DMS114 treated with DMSO at 0.1 percent for 48 hours (cell line): ENCODE data around the gene SNAPC1.
"Not testable (repeated sequence)": the region's sequence is repeated elsewhere in the genome, so short reads cannot be mapped to it uniquely, and the experiment has no call there.

Experiments
- DNase-seq: peaks from one replicate; lab custom pipeline; 2025; ENCODE audit not compliant: unreplicated experiment; lab: John Stamatoyannopoulos, UW

SNAPC1 gene

DNA sequence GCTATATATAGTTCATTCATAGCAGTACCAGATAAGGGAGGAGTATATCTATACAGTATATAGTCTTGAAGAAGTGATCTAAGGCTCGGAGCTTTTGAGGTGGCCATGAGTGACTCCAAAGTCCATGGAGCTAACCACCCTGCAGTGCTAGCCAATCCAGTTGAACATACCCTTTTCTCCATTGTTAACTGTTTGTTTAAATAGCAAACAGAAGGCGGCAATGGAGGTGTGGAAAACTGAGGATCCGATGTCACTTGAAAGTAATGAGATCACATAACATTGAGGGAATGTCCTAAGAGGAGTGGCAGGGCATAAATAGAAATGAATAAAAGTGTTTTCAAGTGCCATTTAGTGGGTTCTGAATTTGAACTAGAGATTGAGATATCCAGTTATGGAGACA is 12.4 kb upstream of the SNAPC1 start:
- DNase-seq, result no peak

DNA sequence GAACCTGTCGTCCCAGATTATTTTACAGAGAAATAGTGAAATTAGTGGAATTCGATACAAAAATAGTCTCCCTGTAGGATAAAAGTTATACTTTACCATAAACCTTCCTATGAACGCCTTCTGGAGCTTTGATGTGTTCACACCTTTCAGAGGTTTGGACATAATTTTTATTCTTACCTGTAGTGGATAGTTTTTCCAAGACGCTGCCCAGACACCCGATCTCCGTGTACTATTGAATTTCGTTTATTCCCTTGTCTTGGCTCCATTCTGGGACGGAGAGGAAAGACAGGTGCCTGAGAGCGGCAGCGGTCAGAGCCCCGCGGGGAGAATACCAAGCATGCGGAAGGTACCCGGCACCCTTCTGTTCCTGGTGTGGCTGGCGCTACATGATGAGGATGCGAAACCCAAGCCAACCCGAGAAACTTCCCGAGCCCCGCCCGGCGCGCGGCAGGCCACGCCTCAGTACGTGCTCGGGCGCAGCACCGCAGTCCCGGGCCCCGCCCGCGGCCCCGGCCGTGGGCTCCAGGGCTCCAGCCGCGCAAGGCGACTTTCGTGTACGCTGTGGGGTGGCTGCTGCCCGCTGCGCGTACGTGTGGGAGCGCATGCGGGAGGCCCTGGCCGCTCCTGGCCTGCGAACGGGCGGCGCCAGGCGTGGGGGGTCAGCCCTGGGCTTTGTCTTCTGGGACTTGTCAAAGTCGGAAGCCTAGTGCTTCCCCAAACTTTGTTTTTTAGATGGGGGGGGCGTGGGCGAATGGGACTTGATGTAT is 11.3 kb upstream of the SNAPC1 start:
- peak; percentile 61 for DNase-seq

DNA sequence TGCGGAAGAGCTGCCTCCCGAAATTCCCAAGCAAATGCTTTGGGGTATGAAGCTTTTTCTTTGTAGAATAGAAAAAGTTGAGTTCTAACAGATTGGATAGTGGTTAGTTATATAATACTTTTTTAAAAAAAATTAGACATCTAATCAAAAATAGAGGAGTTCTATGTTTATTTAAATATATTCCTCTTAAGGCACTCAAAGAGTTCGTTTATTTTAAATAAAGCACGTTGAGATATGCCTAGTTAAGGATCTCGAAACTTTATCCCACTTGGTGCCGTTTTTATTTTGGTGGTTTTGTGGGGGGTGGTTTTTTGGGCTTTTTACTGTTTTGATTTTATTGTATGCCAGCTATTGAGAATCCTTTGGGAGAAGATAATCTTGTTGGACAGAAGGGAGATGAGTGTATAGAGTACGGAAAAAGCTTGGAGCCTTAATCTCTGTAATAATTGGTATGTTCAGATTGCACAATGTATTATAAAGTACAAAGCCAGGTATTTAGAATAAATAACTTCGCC is 10.7 kb upstream of the SNAPC1 start:
- no peak for DNase-seq

DNA sequence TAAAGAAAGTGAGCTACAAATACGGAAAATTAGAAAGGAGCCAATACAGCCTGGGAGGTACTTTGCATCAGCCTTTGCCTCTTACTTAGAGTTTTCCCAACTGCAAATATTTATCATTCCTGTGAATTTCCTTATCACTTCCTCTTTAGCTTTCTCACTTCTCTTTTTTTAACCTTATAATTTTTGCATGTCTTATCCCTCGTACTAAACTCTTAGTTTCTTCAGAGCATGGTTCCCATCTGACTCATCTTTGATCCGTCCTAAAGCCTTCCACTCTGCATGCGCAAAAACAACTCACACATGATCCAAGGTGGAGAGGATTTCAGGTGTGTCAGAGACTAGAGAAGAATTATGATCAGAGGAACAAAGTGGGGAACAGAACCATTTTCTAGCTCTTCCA is 9.6 kb upstream of the SNAPC1 start:
- no peak for DNase-seq

DNA sequence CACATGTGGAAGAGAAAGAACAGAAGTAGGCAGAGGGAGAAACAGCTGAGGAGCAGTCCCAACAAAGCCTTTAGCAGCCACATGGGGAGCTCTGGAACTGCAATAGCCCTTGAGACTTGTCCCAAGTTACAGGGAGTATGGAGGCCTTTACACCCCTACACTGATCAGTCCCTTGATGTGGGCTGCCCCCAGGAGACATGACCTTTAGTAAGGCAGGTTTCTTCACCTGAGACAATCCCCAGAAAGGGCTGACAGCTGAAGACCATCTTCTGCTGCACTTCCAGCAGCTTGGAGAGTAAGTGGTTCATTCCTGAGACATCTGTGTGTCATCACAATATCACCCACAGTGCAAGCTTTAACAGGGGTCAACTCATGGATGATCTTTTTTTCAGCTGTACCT is 8.6 kb upstream of the SNAPC1 start:
- no peak for DNase-seq

DNA sequence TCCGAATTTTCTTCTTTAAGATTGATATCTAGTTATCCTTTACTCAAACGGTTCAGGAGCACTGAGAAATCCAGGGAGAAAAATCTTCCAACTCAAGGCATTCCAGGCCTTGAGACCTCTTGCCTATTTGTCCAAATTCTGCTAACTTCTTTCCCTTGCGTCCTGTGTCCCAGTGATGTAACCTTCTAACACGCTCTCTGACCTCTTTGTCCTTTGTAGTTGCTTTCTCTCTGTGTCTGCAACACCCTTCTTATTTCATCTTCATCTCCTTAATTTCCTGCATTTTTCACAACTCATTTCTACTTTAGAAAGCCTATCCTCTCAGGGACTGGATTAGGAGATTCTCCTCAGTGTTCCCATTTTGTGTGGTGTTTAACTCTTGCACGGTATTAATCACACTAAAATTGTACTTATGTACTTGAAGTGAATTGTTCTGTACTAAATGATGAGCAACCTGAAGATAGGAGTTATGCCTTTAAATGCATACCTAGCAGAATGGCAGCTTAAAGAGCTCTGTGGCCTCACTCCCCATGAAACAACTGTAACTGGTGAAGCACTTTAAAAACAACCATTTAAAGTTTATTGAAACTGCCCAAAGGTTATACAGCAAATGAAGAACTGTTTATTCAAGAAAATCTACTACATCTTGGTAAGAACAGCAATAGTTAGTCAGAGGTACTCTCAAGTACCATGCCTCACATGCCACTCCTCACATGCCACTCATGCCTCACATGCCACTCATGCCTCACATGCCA is 7.4 kb upstream of the SNAPC1 start:
- no peak for DNase-seq

DNA sequence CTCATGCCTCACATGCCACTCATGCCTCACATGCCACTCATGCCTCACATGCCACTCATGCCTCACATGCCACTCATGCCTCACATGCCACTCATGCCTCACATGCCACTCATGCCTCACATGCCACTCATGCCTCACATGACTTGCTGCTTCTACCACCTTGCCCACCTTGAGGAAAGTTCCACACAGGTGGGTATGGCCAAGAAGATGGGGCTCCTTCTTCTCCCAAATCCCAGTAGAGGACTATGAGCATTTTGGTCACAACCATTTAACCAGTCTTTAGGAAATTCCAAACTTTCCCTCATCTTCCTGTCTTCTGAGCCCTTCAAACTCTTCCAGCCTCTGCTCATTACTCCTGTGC is 6.9 kb upstream of the SNAPC1 start:
- not testable (repeated sequence) for DNase-seq

DNA sequence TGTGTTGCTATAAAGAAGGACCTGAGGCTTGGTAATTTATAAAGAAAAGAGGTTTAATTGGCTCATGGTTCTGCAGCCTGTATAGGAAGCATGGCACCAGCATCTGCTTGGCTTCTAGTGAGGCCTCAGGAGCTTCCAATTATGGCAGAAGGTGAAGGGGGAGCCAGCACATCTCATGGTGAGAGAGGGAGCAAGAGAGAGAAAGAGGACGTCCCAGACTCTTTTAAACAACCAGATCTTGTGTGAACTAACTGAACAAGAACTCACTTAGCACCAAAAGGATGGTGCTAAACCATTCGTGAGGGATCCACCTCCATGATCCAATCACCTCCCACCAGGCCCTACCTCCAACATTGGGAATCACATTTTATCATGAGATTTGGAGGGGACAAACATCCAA is 6.1 kb upstream of the SNAPC1 start:
- no peak for DNase-seq

DNA sequence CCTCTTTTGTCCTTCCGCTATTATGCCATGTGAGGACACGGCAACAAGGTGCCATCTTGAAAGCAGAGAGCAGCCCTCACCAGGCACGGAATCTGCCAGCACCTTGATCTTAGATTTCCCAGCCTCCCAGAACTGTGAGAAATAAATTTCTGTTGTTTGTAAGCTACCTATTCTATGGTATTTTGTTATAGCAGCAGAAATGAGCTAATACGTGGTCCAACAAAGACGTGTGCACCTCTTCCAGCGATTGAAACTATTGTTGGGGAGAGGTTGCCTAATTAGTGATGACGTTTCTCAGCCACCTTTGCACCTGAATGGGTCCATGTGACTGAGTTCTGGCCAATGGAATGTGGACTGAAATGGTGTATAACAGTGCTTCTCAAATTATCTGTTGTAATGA is 2.3 kb upstream of the SNAPC1 start:
- DNase-seq, result no peak

DNA sequence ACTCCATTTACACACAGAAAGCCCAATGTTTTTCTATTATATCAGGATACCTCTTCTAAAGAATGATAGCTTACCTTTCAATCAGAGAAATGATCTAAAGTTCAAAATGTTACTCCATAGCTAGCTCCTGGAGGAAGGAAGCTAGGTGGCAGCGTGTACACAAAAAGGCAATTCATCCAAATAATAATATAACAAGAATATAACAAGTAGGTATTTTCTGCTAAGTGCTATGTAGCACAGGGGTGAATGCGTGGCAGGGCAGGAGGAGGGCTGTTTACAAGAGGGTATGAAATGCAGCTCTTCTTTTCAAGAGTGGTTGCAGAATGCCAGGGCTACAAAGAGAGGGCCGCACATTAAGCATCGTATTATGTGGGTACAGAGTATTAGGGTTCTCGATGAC is 663 bp upstream of the SNAPC1 start:
- no peak for DNase-seq

DNA sequence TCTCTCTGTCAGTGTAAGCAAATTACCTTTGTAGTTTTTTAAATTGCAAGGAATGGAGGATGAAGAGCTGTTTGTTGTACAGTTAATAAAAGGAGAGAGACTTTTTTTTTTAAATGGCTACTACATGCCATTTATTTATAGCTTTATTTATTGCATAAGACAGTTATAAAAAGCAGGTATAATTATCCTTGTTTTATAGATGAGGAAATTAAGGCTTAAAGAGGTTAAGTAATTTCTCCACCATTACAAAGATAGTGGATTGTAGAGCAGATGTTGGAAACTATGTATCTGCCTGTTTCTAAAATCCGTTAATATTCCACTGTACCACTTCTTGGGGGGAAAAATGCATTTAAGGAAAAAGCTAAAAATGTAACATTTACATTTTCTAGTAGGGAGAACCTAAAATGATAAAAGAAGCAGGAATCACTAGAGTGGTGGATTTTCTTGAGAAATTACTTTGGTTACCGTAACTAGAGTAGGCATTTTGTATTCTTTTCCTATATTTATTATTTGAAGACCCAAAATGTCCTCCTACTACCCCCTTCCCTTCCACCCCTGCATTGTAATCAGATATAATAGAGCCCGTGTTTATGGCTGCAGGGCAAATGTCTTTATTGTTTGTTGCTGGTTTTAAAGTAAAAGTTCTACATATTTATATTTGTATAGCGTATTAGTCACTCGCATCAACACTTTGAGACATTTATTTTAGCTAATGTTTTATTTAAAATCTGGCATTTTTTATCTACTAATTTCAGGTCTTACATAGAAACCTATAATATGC is 2.3 kb downstream of the SNAPC1 start:
- DNase-seq, result no peak

DNA sequence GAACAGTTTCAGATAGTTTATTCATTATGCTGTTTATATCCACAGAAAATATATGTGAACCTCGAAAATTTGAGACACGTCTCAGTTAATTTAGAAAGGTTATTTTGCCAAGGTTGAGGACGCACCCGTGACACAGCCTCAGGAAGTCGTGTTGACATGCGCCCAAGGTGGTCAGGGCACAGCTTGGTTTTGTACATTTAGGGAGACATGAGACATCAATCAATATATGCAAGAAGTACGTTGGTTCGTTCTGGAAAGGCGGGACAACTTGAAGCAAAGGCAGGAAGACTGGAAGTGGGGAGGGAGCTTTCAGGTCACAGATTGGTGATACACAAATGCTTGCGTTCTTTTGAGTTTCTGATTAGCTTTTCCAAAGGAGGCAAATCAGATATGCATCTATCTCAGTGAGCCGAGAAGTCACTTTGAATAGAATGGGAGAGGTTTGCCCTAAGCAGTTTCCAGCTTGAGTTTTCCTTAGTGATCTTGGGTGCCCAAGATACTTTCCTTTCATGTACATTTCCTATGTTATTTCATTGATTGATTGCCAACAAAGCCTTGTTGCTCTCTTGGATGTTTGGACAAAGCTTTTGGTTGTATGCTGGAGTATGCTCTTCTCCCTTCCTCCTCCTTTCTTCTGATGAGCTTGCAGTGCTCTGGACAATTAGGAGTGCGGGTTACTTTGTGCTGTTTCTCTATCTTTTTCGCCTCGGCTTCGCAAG is 3.2 kb downstream of the SNAPC1 start:
- no peak for DNase-seq

DNA sequence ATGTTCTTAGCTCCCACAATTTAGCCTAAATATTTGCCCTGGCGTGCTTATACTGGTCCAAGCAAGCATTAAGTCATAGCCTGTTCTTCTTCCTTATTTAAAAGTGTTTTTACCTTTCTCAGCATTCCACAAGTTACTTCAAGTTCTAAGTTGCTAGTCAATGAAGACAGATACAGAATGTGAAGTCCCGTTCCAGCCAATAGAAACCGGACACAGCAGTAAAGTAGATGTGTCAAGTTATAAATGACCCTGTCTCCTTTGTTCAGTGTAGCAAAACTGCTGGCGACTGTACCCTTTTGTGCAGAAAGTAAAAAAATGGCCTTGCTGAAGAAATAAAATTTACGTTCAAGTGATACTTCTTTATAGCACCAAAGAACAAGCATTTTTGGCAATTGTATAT is 3.9 kb downstream of the SNAPC1 start:
- no peak for DNase-seq

DNA sequence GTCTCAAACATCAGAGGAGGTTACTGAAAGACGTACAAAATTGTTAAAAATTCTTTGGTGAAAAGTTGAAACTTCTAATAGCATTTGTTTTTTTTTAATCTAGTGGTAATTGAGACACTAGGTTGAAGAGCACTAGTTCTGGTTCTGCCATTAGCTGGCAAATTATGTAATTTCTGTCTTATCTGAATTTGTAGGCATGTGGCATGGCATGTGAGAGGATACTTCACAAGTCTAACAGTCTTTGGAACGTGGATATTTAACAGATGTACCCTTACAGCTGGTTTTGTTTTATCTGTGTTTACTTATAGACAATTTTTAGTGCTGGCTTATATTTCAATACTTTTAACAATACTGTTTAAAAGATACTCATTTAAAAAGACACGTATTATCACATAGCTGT is 6.0 kb downstream of the SNAPC1 start:
- DNase-seq, result no peak

DNA sequence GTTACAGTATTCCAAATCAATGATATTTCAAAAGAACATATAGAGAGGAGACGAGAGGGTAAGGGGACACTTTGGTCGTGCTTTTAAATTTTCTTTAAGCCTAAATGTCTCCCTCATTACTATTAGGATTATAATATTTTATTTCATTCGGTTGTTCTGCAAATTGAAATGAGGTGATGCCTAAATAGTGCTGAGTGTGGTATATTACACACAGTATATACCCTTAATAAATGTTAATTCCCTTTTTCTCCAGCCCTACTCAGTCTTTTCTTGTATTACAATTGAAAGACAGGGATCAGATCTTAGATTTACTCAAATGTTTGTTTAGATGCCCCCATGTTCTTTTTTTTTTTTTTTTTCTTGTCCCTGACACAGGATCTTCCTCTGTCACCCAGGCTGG is 7.7 kb downstream of the SNAPC1 start:
- DNase-seq, result no peak

DNA sequence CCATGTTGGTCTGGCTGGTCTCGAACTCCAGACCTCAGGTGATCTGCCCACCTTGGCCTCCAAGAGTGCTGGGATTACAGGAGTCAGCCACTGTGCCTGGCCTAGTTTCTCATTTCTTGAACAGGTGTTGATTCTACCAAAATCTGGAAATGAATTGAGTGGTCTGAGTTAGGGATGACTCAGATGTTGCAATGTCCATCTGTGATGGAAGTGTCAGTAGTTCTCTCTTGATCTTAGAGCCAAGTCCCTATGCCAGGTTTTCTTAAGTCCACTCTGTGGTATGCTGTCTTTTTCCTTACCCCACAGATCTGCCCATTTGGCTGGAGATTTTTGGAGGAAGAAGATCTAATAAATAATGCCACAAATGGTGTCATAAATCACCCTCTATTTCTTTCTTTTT is 12.6 kb downstream of the SNAPC1 start:
- DNase-seq, result no peak

DNA sequence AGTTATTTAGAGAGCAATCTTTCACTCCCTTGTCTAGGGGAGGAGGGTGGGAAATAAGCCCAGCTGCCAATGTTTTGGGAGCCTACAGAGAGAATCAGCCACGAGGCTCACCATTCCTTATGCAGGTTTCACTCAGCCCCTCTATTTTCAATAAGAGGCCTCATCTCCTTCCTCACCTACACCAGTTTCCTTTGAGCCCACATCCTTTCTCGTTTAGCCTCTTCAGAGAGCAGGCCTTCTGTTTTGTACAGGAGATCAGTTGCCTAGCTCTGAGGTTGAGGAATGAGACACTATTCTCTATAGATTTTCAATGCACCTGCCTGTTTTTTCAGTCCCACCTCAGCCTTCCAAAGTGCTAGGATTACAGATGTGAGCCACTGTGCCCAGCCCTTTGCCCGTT is 17.9 kb downstream of the SNAPC1 start:
- no peak for DNase-seq

DNA sequence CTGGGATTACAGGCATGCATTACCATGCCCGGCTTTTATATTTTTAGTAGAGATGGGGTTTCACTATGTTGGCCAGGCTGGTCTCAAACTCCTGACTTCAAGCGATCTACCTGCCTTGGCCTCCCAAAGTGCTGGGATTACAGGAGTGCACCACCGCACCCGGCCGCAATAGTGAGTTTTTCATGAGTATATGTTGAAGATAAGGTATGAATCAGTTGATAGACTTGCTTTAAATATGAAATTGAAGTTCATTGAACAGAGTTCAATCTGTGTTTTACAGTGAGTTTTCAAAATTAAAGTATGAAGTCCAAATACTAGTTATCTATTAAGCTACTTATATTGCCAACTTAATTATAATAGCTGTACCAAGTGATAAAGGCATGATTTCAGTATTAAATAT is 35.1 kb downstream of the SNAPC1 start:
- DNase-seq, result no peak

DNA sequence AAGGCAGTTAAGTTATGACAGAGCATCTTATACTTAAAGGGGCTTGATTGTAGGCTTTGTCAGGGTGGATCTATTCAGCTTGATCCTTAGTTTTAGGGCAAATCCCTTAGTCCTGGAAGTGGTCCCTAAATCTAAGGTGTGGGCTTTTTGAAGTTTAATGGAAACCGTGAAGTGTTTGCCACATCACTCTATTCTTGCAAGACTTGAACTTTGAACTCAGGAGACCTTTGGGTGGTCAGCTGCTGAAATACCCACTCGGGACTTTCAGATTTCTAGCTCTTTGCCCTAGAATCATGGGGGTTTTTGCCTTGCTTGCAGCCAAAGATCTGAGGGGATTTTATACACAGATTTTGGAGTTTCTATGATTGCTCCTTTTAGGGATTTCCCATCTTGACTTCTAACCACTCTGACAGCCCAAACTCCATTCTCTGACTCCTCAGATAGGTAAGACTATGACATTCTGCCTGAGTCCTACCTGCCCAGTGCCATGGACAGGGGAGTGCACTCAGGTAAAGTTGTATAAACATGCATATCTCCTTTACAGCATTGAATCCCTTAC is 39.9 kb downstream of the SNAPC1 start:
- no peak for DNase-seq

DNA sequence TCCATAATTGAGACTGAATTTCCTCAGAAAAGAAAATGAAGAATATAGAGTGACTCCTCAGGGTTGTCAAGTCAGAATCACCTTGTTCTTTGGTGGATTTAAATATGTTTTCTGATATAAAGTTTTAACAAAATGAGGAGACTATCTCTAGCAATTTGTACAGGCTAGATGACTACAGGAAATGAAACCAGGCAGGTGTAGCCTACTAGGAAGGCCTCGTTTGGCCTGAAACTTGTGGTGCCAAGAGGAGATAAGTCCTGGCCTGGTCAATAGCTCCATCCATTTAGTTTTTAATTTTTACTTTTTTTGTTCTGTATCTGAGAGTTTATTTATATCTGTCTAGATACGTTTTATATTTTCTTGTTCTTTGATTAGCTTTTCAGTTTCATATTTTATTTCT is 41.5 kb downstream of the SNAPC1 start:
- no peak for DNase-seq

DNA sequence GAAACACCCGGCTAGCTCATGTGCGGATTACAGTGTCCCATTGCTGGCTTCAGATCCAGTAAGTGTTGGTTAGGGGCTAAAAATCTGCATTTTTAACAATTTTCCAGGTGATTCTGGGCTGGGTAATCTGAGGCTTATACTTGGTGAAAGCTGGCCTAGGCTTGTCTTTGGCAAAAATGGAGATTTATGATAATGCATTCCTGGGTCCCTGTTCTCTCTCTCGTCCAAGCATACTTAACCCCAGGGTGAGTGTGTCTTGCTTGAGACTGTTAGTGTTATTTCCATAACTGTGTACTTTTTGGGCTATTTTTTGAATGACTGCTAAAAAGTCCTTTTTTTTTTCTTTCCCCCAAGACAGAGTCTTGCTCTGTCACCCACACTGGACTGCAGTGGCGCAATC is 43.2 kb downstream of the SNAPC1 start:
- DNase-seq, result no peak
